Measurements from ENCODE around the gene CNTFR.

CNTFR gene

GRCh38 chr9:34588671-34589635 is 571 bp downstream of the CNTFR start:
- TF ChIP-seq FOXM1 (IDR thresholded peaks at IDR 0.05; ENCODE audit: borderline replicate concordance, low read depth) (no peak), NFIC (IDR thresholded peaks at IDR 0.05) (no peak), EP300 (IDR thresholded peaks at IDR 0.05; ENCODE audit: borderline replicate concordance) (no peak), EGR1 (IDR thresholded peaks at IDR 0.05) (no peak), RAD21 (IDR thresholded peaks at IDR 0.05; ENCODE audit: low read depth) (no peak), YY1 (IDR thresholded peaks at IDR 0.05; ENCODE audit: low read depth) (no peak), REST (IDR thresholded peaks at IDR 0.05; ENCODE audit: low read depth) (no peak), TCF12 (IDR thresholded peaks at IDR 0.05; ENCODE audit: low read depth) (no peak), CEBPB (IDR thresholded peaks at IDR 0.05) (no peak), CREB1 (IDR thresholded peaks at IDR 0.05; ENCODE audit: low read depth) (no peak), ZBTB7A (IDR thresholded peaks at IDR 0.05; ENCODE audit: low read depth) (no peak), MAX (IDR thresholded peaks at IDR 0.05) (no peak), TAF1 (IDR thresholded peaks at IDR 0.05; ENCODE audit: low read depth) (no peak), USF1 (IDR thresholded peaks at IDR 0.05) (no peak), TEAD4 (IDR thresholded peaks at IDR 0.05) (no peak)

- no peak for TF ChIP-seq FOXM1 (IDR thresholded peaks at IDR 0.05; ENCODE audit: borderline replicate concordance, low read depth)
- no peak for TF ChIP-seq YY1 (IDR thresholded peaks at IDR 0.05; ENCODE audit: low read depth)
- no peak for TF ChIP-seq EGR1 (IDR thresholded peaks at IDR 0.05)
- TF ChIP-seq TCF12 (IDR thresholded peaks at IDR 0.05; ENCODE audit: low read depth) = no peak
- no peak for TF ChIP-seq EP300 (IDR thresholded peaks at IDR 0.05; ENCODE audit: borderline replicate concordance)
- TF ChIP-seq REST (IDR thresholded peaks at IDR 0.05; ENCODE audit: low read depth) = no peak
- no peak for TF ChIP-seq MAX (IDR thresholded peaks at IDR 0.05)
- TF ChIP-seq NFIC (IDR thresholded peaks at IDR 0.05) = no peak
- no peak for TF ChIP-seq TEAD4 (IDR thresholded peaks at IDR 0.05)
- TF ChIP-seq CREB1 (IDR thresholded peaks at IDR 0.05; ENCODE audit: low read depth) = no peak
- TF ChIP-seq ZBTB7A (IDR thresholded peaks at IDR 0.05; ENCODE audit: low read depth) = no peak
- TF ChIP-seq CEBPB (IDR thresholded peaks at IDR 0.05) = no peak
- no peak for TF ChIP-seq TAF1 (IDR thresholded peaks at IDR 0.05; ENCODE audit: low read depth)
Measured at GRCh38 chr9:34587271-34587670, 2.3 kb downstream of the CNTFR start.

- TF ChIP-seq ZBTB7A (IDR thresholded peaks at IDR 0.05; ENCODE audit: low read depth) (no peak), YY1 (IDR thresholded peaks at IDR 0.05; ENCODE audit: low read depth) (no peak), USF1 (IDR thresholded peaks at IDR 0.05) (no peak), REST (IDR thresholded peaks at IDR 0.05; ENCODE audit: low read depth) (no peak), TCF12 (IDR thresholded peaks at IDR 0.05; ENCODE audit: low read depth) (no peak), MAX (IDR thresholded peaks at IDR 0.05) (no peak), CEBPB (IDR thresholded peaks at IDR 0.05) (no peak)
Measured at GRCh38 chr9:34585946-34586669, 3.4 kb downstream of the CNTFR start.

Data from Ishikawa (cell line).